ENCODE data around the gene HIBADH.
A peak's percentile ranks its signal among the peaks of the same experiment; 100 is the strongest.

HIBADH gene

DNA sequence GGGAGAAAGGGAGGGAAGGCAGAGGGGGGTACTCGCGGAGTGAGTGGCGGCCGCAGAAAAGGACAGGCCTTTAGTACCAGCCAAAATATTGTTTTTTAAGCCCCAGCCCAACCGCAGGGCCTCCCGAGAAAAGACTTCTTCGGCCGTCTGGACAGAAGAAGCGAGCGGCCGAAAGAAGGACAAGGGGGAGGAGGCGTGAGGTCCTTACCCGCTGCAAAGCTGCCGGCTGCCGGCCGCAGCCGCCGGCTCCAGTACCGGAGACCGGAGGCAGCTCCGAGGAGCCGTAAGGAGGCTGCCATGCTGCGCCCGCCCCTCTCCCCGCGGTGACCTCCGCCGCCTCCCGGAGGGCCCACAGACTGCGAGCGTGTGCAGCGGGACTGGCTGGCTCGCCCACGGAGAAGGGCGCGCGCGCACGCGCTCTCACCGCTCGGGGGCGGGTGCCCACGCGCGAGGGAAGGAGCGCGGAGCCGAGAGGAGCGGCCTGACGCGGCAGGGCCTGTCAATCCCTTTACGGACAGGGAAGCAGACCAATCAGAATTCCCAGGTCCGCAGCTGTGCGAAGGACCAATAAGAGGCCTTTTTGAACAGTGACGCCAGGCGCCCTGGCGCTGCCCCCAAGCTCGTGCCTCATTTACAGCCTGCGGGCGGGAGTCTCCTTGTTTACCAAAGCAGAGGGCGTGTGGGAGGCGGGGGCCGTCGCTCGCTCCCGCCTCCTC is at the start of gene HIBADH:
TSS of gene HIBADH (minus strand) at position 394 of the 716 bp plus-strand sequence. CDS start at position 299, 95 bp downstream.
- no peaks in the 10 kb centered on the region for H3K9me3 ChIP-seq (ENCODE audit: control insufficient read depth, insufficient read depth, low read length)
- 0 out of 2 replicates have a peak, but pooled peaks cover 2% of the 10 kb centered on the region for H3K36me3 ChIP-seq (ENCODE audit: insufficient read depth, low read length)

DNA sequence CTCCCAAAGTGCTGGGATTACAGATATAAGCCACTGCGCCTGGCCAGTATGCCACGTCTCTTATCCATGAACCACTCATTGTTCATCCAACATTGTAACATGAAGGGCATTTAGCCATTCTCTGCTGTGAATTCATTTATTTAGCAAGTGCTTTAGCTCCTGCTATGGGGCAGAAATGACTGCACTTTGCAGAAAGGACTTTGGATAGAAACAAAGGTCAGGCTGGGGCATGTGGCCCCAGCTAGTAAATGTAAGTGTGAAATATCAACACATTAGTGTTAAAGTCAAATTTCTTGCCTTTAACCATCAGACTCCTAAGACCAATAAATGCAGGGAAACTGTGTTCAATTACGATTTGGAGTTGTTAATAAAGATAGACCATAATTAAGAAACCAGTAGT is 49.5 kb upstream of the HIBADH start:
- Histone ChIP-seq H3K9ac (ENCODE audit: low read depth, low read length) (no peak overlapping the region), H3K4me1 (ENCODE audit: insufficient read depth, low read length) (no peaks in the 10 kb centered on the region), H3K9me3 (ENCODE audit: control insufficient read depth, insufficient read depth, low read length) (no peaks in the 10 kb centered on the region), H3K36me3 (ENCODE audit: insufficient read depth, low read length) (no peaks in the 10 kb centered on the region)

More for the DNA sequence above, at the start of gene HIBADH:
- Histone ChIP-seq H3K9ac (ENCODE audit: low read depth, low read length) (peak within 1 kb of the TSS; percentile 98), H3K4me1 (ENCODE audit: insufficient read depth, low read length) (no peaks in the 10 kb centered on the region)

DNA sequence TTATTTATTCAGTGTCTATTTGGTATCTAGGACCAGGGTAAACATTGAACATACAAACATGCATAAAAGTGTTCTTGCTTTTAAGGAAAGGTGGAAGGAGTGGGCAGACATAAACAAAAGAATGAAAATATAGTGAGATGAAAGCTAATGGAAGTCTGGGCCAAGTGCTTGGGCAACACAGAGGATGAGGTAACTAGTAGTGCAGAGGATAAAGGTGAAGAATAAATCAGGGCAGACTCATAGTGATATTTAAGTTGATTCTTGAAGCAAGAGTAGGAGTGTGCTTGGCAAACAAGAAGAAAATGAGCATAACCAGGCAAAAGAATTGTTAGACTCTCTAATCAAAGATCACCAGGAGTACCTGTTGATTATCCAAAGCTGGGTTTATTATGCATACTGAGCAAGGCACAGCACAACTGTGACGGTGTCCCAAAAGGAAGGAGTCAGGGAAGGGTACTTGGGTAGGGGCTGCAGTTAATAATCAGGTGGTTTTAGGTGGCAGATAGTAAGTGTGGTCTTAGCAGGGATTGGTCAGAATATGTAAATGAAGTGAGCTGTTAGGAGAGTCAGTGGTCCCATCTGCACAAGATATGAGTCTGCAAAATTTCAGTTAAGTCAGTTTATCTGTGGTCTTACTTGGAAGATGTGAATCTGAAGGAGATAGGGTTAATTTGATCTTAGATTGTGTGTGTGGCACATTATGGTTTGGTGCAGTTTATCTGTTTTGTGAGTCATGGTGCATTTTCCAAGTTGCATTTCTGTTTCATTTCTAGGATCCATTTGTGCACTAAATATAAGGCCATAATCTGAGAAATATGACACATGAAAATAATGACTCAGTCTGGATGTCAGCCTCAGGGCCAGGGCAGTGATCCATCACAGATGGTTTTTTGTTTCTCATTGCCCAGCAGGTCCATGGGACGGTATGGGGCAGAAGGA is 46.7 kb upstream of the HIBADH start:
- Histone ChIP-seq H3K36me3 (ENCODE audit: insufficient read depth, low read length) (no peaks in the 10 kb centered on the region), H3K9me3 (ENCODE audit: control insufficient read depth, insufficient read depth, low read length) (no peaks in the 10 kb centered on the region), H3K9ac (ENCODE audit: low read depth, low read length) (no peak overlapping the region), H3K4me1 (ENCODE audit: insufficient read depth, low read length) (no peaks in the 10 kb centered on the region)

DNA sequence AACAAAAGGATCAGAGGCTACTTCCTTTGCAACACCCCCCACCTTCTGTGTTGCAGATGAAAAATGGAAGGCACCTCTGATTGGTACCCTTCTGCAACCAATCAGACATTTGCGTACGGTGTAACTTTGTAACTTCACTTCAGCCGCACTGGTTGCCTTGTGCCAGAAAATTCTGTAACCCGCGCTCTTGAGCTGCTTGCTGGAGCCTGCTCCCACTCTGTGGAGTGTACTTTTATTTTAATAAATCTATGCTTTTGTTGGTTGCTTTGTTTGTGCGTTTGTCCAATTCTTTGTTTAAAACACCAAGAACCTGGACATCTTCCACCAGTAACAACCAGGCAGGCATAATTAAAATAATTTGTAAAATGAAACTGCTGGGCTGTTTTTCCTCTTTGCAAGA is 45.8 kb upstream of the HIBADH start:
- H3K4me1 ChIP-seq (ENCODE audit: insufficient read depth, low read length) = no peaks in the 10 kb centered on the region
- H3K36me3 ChIP-seq (ENCODE audit: insufficient read depth, low read length) = no peaks in the 10 kb centered on the region
- H3K9ac ChIP-seq (ENCODE audit: low read depth, low read length) = no peak overlapping the region
- no peaks in the 10 kb centered on the region for H3K9me3 ChIP-seq (ENCODE audit: control insufficient read depth, insufficient read depth, low read length)

DNA sequence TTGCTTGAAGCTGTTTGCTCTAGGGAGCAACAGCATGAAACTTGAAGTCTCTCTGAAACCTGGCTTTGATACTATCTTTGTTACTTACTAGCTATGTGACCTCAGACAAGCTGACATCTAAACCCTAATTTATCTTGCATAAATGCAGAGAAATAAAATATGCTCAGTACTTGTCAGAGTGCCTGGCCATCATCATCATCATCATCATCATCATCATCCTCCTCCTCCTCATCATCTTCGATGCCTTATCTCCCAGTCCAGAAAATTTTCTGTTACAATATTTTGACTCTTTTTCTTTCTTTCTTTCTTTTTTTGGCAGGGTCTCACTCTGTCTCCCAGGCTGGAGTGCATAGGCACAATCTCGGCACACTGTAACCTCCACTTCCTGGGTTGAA is 42.5 kb upstream of the HIBADH start:
- Histone ChIP-seq H3K9me3 (ENCODE audit: control insufficient read depth, insufficient read depth, low read length) (no peaks in the 10 kb centered on the region), H3K4me1 (ENCODE audit: insufficient read depth, low read length) (no peaks in the 10 kb centered on the region)

DNA sequence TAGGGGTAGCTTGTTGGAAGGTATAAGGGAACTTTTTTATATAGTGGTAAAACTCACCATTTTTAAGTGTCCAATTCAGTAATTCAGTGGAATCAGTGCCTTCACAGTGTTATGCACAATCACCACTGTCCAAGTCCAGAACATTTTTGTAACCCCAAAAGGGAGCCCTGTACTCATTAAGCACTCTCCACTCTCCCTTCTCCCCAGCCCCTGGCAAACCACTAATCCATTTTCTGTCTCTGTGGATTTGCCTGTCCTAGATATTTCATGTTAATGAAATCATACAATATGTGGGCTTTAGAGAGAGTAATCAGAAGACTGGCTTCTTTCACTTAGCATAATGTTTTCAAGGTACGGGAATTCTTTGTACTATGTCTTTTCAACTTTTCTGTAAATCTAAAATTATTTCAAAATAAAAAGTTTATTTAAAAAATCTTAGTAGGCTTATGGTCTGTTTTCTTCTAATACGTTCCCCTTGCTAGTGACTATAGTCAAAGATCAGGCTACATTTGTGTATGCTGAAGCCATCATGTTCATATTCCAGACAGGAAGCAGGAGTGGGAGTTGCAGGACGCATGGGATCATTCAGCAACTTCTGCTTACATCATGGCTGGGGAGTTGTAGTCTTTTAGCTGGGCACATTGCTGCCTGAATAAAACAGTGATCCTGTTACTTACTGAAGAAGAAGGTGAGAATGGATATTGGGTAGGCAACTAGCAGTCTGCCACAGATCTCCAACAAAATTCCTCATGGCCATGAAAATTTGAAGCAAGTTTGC is 41.9 kb upstream of the HIBADH start:
- H3K9me3 ChIP-seq (ENCODE audit: control insufficient read depth, insufficient read depth, low read length) = no peaks in the 10 kb centered on the region
- no peak overlapping the region for H3K9ac ChIP-seq (ENCODE audit: low read depth, low read length)
- H3K4me1 ChIP-seq (ENCODE audit: insufficient read depth, low read length) = no peaks in the 10 kb centered on the region
- H3K36me3 ChIP-seq (ENCODE audit: insufficient read depth, low read length) = no peaks in the 10 kb centered on the region

More for the DNA sequence above, 42.5 kb upstream of the HIBADH start:
- H3K9ac ChIP-seq (ENCODE audit: low read depth, low read length) = no peak overlapping the region
- no peaks in the 10 kb centered on the region for H3K36me3 ChIP-seq (ENCODE audit: insufficient read depth, low read length)

DNA sequence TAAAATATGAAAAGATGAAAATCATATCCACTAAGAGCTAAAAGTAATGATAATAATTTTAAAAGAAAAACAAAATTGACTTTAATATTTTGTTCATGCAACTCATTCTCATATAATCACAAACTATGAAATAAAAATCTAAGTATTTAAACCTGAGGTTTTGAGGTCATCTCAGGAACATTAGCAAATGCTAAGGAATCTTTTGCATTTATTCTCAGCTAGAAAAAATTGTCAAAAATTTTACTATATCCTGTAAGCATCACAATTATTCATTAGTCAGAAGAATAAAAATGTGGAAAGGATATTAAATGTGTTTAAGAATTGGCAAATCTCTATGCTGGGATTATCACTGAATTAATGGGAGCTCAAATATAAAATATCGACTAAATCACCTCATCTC is 40.5 kb upstream of the HIBADH start:
- no peaks in the 10 kb centered on the region for H3K4me1 ChIP-seq (ENCODE audit: insufficient read depth, low read length)
- no peak overlapping the region for H3K9ac ChIP-seq (ENCODE audit: low read depth, low read length)
- H3K9me3 ChIP-seq (ENCODE audit: control insufficient read depth, insufficient read depth, low read length) = no peaks in the 10 kb centered on the region
- no peaks in the 10 kb centered on the region for H3K36me3 ChIP-seq (ENCODE audit: insufficient read depth, low read length)

DNA sequence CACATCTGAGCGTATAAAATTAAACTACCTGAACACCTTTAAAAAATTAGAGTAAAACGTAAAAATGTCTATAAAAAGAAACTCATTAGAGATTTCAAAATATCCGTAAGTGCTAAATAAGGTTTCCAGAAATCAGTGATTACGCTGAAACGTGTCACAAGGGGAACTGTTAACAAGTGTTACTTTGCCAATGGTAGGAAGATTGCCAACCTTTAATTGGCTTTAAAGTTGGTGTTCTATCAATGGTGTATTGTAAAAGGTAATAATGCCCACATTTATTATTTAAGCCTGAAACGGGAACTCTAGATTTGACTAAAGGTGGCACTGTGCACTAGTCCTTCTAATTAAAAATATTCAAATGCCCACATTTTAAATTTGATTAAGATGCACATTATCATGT is 37.8 kb upstream of the HIBADH start:
- Histone ChIP-seq H3K36me3 (ENCODE audit: insufficient read depth, low read length) (no peaks in the 10 kb centered on the region), H3K9ac (ENCODE audit: low read depth, low read length) (no peak overlapping the region), H3K9me3 (ENCODE audit: control insufficient read depth, insufficient read depth, low read length) (no peaks in the 10 kb centered on the region), H3K4me1 (ENCODE audit: insufficient read depth, low read length) (no peaks in the 10 kb centered on the region)

DNA sequence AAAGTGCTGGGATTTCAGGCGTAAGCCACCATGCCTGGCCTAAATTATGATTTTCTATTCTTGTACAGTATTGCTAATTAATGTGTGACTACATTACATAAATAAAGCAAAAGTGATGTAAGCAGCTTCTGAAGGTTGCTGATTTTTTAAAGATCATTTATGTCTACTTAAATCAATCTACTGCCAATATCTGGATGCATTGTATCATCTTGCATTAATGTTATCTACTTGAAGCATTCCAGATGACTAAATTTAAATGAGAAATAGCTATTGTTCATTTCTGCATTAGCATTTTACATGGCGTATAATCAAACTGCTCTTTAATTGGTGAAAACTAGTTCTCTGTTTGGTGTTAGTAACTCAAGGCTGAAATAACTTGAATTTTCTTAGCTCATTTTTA is 37.1 kb upstream of the HIBADH start:
- Histone ChIP-seq H3K9ac (ENCODE audit: low read depth, low read length) (no peak overlapping the region), H3K36me3 (ENCODE audit: insufficient read depth, low read length) (no peaks in the 10 kb centered on the region), H3K9me3 (ENCODE audit: control insufficient read depth, insufficient read depth, low read length) (no peaks in the 10 kb centered on the region), H3K4me1 (ENCODE audit: insufficient read depth, low read length) (no peaks in the 10 kb centered on the region)

DNA sequence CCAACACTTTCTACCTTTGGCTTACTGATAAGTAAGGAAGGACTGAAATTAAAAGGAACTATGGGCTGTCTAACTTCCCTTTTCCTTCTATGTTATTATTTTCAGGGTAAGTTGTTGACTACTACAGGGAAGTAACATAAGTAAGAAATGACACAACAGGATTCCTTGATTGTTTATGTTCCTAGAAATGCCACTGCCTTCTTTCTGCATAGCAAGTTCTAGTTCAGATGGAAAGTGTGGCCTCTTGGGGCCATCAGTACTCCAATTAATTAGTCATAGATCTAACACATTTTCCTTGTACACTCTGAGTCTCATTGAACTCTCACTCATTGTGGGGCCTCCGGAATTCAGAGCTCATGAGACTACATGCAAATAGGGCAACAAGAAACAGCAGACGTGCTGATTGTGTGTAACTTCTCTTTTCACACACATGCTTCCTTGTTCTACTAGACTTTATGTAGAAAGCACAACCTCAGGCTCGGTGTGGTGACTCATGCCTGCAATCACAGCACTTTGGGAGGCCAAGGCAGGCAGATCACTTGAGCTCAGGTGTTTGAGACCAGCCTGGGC is 35.3 kb upstream of the HIBADH start:
- Histone ChIP-seq H3K4me1 (ENCODE audit: insufficient read depth, low read length) (no peaks in the 10 kb centered on the region), H3K9me3 (ENCODE audit: control insufficient read depth, insufficient read depth, low read length) (no peaks in the 10 kb centered on the region), H3K36me3 (ENCODE audit: insufficient read depth, low read length) (no peaks in the 10 kb centered on the region), H3K9ac (ENCODE audit: low read depth, low read length) (no peak overlapping the region)

DNA sequence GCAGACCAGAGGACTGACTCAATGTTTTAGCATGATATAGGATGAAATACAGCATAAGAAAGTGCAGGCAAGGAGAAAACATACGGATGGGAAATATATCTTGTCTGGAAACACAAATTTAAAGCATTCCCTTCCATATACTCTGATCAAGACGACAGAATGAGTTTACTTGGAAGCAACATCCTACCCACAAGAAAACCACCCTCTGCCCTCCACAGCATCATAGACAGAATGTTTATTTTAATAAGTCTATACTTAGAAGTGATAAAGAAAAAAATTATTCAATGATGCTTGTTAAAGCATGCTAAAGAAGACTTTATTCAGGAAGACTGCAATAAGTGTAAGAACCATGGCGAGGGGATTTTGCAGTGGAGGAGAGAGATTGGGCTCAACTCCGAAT is 32.4 kb upstream of the HIBADH start:
- Histone ChIP-seq H3K9me3 (ENCODE audit: control insufficient read depth, insufficient read depth, low read length) (no peaks in the 10 kb centered on the region), H3K9ac (ENCODE audit: low read depth, low read length) (no peak overlapping the region), H3K4me1 (ENCODE audit: insufficient read depth, low read length) (peaks cover 1% of the 10 kb centered on the region; the same call in 1 of the 2 replicates), H3K36me3 (ENCODE audit: insufficient read depth, low read length) (no peaks in the 10 kb centered on the region)

DNA sequence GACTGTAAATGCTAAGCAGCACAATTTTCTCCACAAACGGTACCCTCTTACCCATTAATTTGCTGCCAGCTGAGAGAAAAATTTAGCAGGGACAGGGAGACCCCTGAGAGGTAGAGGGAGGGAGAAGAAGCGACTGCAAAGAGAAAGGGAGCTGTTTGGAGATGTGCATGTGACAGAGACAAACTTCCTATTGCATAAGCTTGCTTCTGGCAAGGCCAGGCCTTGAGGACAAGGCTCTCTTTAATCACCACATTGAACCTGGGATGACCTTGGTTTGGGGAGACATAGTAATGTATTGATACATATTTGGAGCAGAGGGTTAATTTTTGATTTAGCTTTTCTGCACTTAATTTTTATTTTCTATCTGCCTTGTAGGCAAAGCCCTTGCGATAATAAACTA is 31.1 kb upstream of the HIBADH start:
- H3K4me1 ChIP-seq (ENCODE audit: insufficient read depth, low read length) = peaks cover 6% of the 10 kb centered on the region; the same call in 1 of the 2 replicates
- H3K9ac ChIP-seq (ENCODE audit: low read depth, low read length) = no peak overlapping the region
- no peaks in the 10 kb centered on the region for H3K9me3 ChIP-seq (ENCODE audit: control insufficient read depth, insufficient read depth, low read length)
- no peaks in the 10 kb centered on the region for H3K36me3 ChIP-seq (ENCODE audit: insufficient read depth, low read length)

DNA sequence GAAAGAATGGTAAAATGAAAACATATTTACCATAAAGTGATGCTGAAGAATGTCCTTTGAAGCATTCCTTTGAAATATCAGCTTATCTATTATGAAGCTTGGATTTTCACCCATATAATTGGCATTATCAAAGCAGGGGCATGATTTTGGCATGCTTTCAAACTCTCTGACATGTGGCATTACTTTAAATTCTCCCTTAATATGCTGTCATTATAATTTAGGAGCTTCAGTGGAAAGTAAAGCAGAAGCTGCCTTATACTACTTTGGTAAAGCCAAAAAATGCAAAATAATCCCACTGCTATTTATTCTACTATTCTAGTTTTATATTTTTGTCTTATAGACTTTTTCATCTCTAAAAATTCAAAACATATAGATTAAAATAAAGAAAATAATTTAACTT is 28.0 kb upstream of the HIBADH start:
- H3K9me3 ChIP-seq (ENCODE audit: control insufficient read depth, insufficient read depth, low read length) = no peaks in the 10 kb centered on the region
- H3K9ac ChIP-seq (ENCODE audit: low read depth, low read length) = no peak overlapping the region
- peaks cover 6% of the 10 kb centered on the region; the same call in 1 of the 2 replicates for H3K4me1 ChIP-seq (ENCODE audit: insufficient read depth, low read length)
- H3K36me3 ChIP-seq (ENCODE audit: insufficient read depth, low read length) = no peaks in the 10 kb centered on the region

DNA sequence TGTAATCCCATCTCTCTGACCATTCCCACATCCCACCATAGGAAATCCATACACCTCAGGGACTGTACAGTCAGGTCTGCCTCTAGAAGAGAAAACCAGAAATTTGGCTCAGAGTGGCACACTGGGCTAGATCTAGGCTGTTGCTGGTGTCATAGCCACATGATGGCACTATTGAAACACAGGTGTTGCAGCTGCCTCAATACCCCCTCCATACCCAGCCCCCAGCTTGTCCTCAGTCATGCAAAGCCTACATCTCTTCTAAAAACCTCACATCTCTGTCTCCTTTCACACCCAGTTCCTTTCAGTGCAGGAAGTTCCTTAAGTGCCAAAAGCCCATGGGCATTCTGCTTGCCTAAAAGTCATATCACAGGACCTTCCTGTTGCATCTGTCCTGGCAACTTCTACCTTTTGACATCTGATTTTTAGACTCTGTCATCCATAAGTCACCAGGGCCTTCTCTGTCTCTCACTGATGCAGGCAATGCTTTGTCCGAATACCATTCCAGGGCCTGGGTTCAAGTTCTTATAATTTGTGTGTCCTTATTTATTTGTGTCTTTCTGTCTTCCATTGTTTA is 27.0 kb upstream of the HIBADH start:
- Histone ChIP-seq H3K9ac (ENCODE audit: low read depth, low read length) (no peak overlapping the region), H3K9me3 (ENCODE audit: control insufficient read depth, insufficient read depth, low read length) (no peaks in the 10 kb centered on the region), H3K4me1 (ENCODE audit: insufficient read depth, low read length) (peaks cover 6% of the 10 kb centered on the region; the same call in 1 of the 2 replicates), H3K36me3 (ENCODE audit: insufficient read depth, low read length) (no peaks in the 10 kb centered on the region)
